PC-3 (cell line): ENCODE data around the gene ZNF33B. TPM values are rescaled to one million over a fixed set of nuclear protein-coding genes. Genes with fewer than 3 reads are reported as not detected.

ENCODE experiments used
- ATAC-seq: fragments of 200-7000 bp; cut with Tn5 transposase; 2 replicates; pipeline ENCODE4 v1.9.1; 2020; ENCODE audit warnings: mild to moderate bottlenecking, moderate library complexity
- BruUV-seq: library from RNA; stranded (reverse); fragments of 400-500 nt; replicated peaks from 2 replicates; lab custom pipeline; 2021; lab: Mats Ljungman, UMichigan
- CTCF ChIA-PET: fragments of 300-600 bp; sonication (Branson Sonifier 250); formaldehyde crosslinking; loops from one replicate; lab custom pipeline; 2022; ENCODE audit warnings: antibody characterized with exemption; lab: Charles Lee
- POLR2A ChIA-PET: fragments of 300-600 bp; sonication (Branson Sonifier 250); formaldehyde crosslinking; loops from one replicate; lab custom pipeline; 2022; ENCODE audit warnings: antibody characterized with exemption; ENCODE audit not compliant: unreplicated experiment; lab: Charles Lee
- DNase-seq: peaks from one replicate; pipeline ENCODE4 v3.0.0-alpha.2; 2015
- H2AFZ ChIP-seq: fragments of 300-600 bp; sonication (generic); 2 replicates; pipeline ENCODE4 v1.6.0; 2016; ENCODE audit warnings: antibody characterized with exemption, low read length
- H3F3A ChIP-seq: fragments of 300-600 bp; sonication (generic); one replicate; pipeline ENCODE4 v1.6.0; 2017; ENCODE audit warnings: antibody characterized with exemption, low read length, control low read depth, mild to moderate bottlenecking; ENCODE audit not compliant: unreplicated experiment
- H3K27ac ChIP-seq: fragments of 300-600 bp; sonication (generic); 2 replicates; pipeline ENCODE4 v1.5.1; 2016; ENCODE audit warnings: mild to moderate bottlenecking, low read length
- H3K27me3 ChIP-seq: fragments of 300-600 bp; sonication (generic); 2 replicates; pipeline ENCODE4 v1.6.1; 2016; ENCODE audit warnings: low read length, mixed read lengths
- H3K36me3 ChIP-seq: fragments of 300-600 bp; sonication (generic); 2 replicates; pipeline ENCODE4 v1.6.1; 2016; ENCODE audit warnings: low read depth, mixed run types, low read length, mixed read lengths
- H3K4me1 ChIP-seq: fragments of 300-600 bp; sonication (generic); 2 replicates; pipeline ENCODE4 v1.5.1; 2016; ENCODE audit warnings: low read length; ENCODE audit not compliant: insufficient read depth
- H3K4me2 ChIP-seq: fragments of 300-600 bp; sonication (generic); 2 replicates; pipeline ENCODE4 v1.6.0; 2016; ENCODE audit warnings: low read length
- H3K4me3 ChIP-seq: fragments of 300-600 bp; sonication (generic); 2 replicates; pipeline ENCODE4 v1.5.1; 2016; ENCODE audit warnings: mild to moderate bottlenecking, low read length, mixed read lengths
- H3K79me2 ChIP-seq: fragments of 300-600 bp; sonication (generic); 2 replicates; pipeline ENCODE4 v1.6.1; 2017; ENCODE audit warnings: low read length, mixed read lengths
- H3K9ac ChIP-seq: fragments of 300-600 bp; sonication (generic); 2 replicates; pipeline ENCODE4 v1.6.0; 2016; ENCODE audit warnings: mild to moderate bottlenecking, low read length
- H3K9me2 ChIP-seq: fragments of 300-600 bp; sonication (generic); replicated peaks from 2 replicates; pipeline ENCODE4 v1.6.1; 2016; ENCODE audit warnings: mixed run types, low read length, mixed read lengths
- H3K9me3 ChIP-seq: fragments of 300-600 bp; sonication (generic); 2 replicates; pipeline ENCODE4 v1.6.1; 2016; ENCODE audit warnings: low read length, mixed read lengths
- H4K20me1 ChIP-seq: fragments of 300-600 bp; sonication (generic); 2 replicates; pipeline ENCODE4 v1.6.1; 2016; ENCODE audit warnings: low read length, mixed read lengths
- CTCF ChIP-seq: fragments of 300-600 bp; sonication (generic); conservative IDR thresholded peaks from 2 replicates; pipeline ENCODE4 v1.5.1; 2017; ENCODE audit warnings: antibody characterized with exemption, low read depth, mild to moderate bottlenecking, low read length
- EZH2 ChIP-seq: fragments of 300-600 bp; sonication (generic); IDR thresholded peaks from one replicate; pipeline ENCODE4 v1.6.1; 2017; ENCODE audit warnings: antibody characterized with exemption, mild to moderate bottlenecking, low read length; ENCODE audit not compliant: unreplicated experiment
- EZH2phosphoT487 ChIP-seq: fragments of 300-600 bp; sonication (generic); IDR thresholded peaks from 2 replicates; pipeline ENCODE4 v1.6.1; 2018; ENCODE audit warnings: mild to moderate bottlenecking, antibody characterized with exemption, low read length, borderline replicate concordance
- intact Hi-C: fragments of 100-400 bp; cut with micrococcal nuclease; formaldehyde crosslinking; loops from 2 replicates; pipeline ENCODE4 v1.9.0; 2023
- total RNA-seq: library from RNA; depleted of rRNA; stranded (reverse); fragments of >200 nt; gene quantifications from 2 replicates; pipeline ENCODE4 v1.2.3, GENCODE V29; 2014

ZNF33B gene
- total RNA-seq, 1 experiment from 2014 or later = 6.2 TPM

DNA sequence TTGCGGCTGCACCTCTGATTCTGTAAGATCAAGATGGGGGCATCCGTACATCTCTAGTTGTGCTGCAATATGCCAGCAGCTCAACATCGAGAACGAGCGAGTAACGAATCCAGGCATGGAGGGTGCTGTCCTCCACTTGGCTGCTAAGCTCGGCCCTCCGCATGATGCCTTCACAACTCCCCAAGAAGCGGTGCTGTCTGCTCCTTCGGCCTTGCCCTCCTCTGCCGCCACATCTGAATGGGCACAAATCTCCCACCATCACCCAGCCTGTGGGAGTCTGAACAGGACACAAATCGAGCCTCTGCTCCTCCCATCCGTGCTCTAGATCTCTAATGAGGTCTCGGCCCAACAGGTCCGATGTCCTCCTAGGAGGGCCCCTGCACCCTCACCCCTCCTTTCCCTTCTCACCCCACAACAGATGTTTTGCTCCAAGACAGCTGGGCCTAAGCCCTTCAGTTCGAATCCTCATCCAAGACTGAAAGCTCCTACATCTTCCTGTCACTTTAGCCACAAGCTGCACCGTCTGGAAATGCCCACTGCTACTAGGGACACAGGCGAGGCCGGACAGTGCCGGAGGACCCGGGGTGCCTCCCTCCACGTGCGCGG lies 86.7 kb downstream of the ZNF33B start:
- H4K20me1 ChIP-seq = no peaks in the 10 kb centered on the region
- ChIA-PET POLR2A (no interaction called here), CTCF (no interaction called here)
- peak overlapping the region; percentile 97 for H2AFZ ChIP-seq
- H3K36me3 ChIP-seq = peaks cover 19% of the 10 kb centered on the region
- peak overlapping the region; percentile 75 for H3K9ac ChIP-seq
- intact Hi-C loops = loop anchor here (1.0 to 10.0 kb wide), 5 partner anchors 74 to 233 kb away; partner anchors contain the start of genes BMS1 and ZNF33B
- TF ChIP-seq EZH2 (no peak), EZH2phosphoT487 (no peak), CTCF (no peak)
- H3K4me1 ChIP-seq = peaks cover 14% of the 10 kb centered on the region
- ATAC-seq = peak; percentile 10
- H3K4me2 ChIP-seq = peak overlapping the region; percentile 96
- H3K4me3 ChIP-seq = peak overlapping the region; percentile 87
- H3K9me2 ChIP-seq = no peaks in the 10 kb centered on the region
- H3K27me3 ChIP-seq = no peaks in the 10 kb centered on the region
- no peaks in the 10 kb centered on the region for H3K9me3 ChIP-seq
- H3K79me2 ChIP-seq = peaks cover 22% of the 10 kb centered on the region
- DNase-seq = no peak
- H3K27ac ChIP-seq = no peak overlapping the region
- no TSS peak for BruUV-seq
- H3F3A ChIP-seq = no peaks in the 10 kb centered on the region

DNA sequence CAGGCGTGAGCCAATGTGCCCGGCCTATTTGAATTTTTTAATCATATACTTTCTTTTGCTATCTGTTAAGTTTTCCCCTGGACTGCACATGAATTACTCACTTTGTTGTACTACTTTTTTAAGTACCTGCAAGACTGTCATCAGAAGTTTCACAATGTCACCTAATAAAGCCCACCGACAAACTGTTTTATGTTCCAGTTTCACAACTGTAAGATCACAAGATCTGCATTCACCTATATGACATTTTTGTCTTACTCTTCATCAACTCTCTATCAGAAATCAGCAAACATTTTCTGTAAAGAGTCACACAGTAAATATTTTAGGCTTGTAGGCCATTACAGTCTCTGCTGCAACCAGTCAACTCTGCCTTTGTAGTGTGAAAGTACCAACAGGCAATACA lies 88.5 kb downstream of the ZNF33B start:
- CTCF ChIA-PET = no interaction called here
- Histone ChIP-seq H3K4me1 (peaks cover 14% of the 10 kb centered on the region), H3K9me3 (peaks cover 10% of the 10 kb centered on the region), H4K20me1 (no peaks in the 10 kb centered on the region), H3K9ac (no peak overlapping the region), H3F3A (no peaks in the 10 kb centered on the region), H3K27me3 (no peaks in the 10 kb centered on the region), H3K27ac (no peak overlapping the region), H3K4me3 (peak overlapping the region; percentile 4; the same call in 1 of the 2 replicates), H2AFZ (no peak overlapping the region), H3K79me2 (peaks cover 22% of the 10 kb centered on the region), H3K9me2 (no peaks in the 10 kb centered on the region), H3K36me3 (peaks cover 29% of the 10 kb centered on the region), H3K4me2 (peak overlapping the region; percentile 23; the same call in 1 of the 2 replicates)
- intact Hi-C loops = loop anchor here (5.0 to 10.0 kb wide), 3 partner anchors 73 to 235 kb away; partner anchors contain the start of gene BMS1
- TF ChIP-seq EZH2phosphoT487 (no peak), EZH2 (no peak), CTCF (no peak)
- POLR2A ChIA-PET = no interaction called here
- no peak for DNase-seq
- ATAC-seq = no peak
- no TSS peak for BruUV-seq

GRCh38 chr10:42548254-42548653 lies 90.1 kb downstream of the ZNF33B start:
- CTCF ChIA-PET = no interaction called here
- H3K27ac ChIP-seq = no peak overlapping the region
- TF ChIP-seq EZH2phosphoT487 = no peak
- TF ChIP-seq CTCF = no peak
- no peak for TF ChIP-seq EZH2
- H3K4me3 ChIP-seq = no peak overlapping the region
- no peaks in the 10 kb centered on the region for H4K20me1 ChIP-seq
- H3K4me2 ChIP-seq = no peak overlapping the region
- no peak overlapping the region for H3K9ac ChIP-seq
- peaks cover 45% of the 10 kb centered on the region for H3K36me3 ChIP-seq
- peaks cover 12% of the 10 kb centered on the region for H3K9me3 ChIP-seq
- DNase-seq (no peak), ATAC-seq (no peak)
- H3K79me2 ChIP-seq = peaks cover 22% of the 10 kb centered on the region
- H3K9me2 ChIP-seq = no peaks in the 10 kb centered on the region
- H3K4me1 ChIP-seq = peaks cover 14% of the 10 kb centered on the region
- intact Hi-C loops = no loop called here
- BruUV-seq = no TSS peak
- POLR2A ChIA-PET = no interaction called here
- no peak overlapping the region for H2AFZ ChIP-seq
- H3K27me3 ChIP-seq = no peaks in the 10 kb centered on the region
- H3F3A ChIP-seq = no peaks in the 10 kb centered on the region
